ENCODE data around the gene PRKG1. TPM values are rescaled to one million over a fixed set of nuclear protein-coding genes. Genes with fewer than 3 reads are reported as not detected.
A peak's percentile ranks its signal among the peaks of the same experiment; 100 is the strongest.

Gene PRKG1
- total RNA-seq, 1 experiment from 2014 or later = not detected

DNA sequence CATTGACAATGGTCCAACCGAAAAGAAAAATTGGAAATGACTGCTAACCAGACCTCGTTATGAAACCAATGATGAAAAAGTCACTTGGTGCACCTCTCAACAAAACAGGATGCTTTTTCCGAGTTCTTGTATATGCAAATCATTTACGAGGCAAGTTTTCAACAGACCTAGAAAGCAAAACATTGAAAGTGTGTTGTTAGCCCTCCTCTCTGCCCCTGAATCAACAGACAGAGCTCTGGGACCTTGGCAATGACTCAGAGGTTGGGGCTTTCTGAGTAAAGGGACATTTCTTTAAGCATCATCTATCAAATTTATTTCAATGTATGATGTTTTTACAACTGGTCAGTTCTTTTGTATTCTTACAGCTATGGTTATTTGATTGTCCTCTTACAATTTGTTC lies 1223.5 kb downstream of the PRKG1 start:
- H3K27me3 ChIP-seq (replicated peaks) = no peaks in the 10 kb centered on the region
- no peaks in the 10 kb centered on the region for H3K9me3 ChIP-seq (replicated peaks)
- H3K4me3 ChIP-seq = no peak overlapping the region
- no peaks in the 10 kb centered on the region for H3K4me1 ChIP-seq (replicated peaks)
- H3K36me3 ChIP-seq = no peaks in the 10 kb centered on the region
- no peak for DNase-seq (ENCODE audit: low read depth in 1 of 2, low spot score in 2 of 2)
- no peak overlapping the region for H3K27ac ChIP-seq

DNA sequence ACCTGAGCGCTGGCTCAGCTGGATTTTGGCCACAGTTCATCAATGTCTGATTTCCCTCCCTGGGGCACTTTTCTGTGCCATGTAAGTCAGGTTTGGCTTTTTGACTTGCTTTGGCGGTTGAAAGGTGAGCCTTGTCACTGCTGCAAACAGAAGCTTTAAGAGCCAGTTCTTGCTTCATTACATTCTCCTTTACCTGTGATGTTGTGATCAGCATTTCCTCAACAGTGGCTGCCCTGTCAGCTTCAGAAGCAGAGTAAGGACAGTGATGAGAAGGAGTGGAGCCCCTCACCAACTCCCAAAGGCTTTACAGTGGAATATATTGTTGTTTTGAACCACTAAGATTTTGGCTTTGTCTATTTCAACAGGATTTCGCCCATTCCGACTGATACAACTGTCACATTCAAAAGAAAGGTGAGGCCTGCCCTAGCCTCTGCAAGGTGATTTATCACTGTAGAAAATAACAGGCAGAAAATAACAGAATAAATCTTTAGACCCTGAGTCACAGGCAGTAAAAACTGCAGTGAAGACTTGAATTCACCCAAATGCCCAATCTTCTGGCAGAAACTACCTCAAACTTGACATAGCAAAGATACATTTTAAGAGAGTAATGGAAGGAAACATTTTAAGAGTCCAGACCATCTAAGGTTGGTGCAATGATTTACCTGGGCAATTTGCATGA lies 1226.5 kb downstream of the PRKG1 start:
- H3K36me3 ChIP-seq = no peaks in the 10 kb centered on the region
- no peak for DNase-seq (ENCODE audit: low read depth in 1 of 2, low spot score in 2 of 2)
- no peaks in the 10 kb centered on the region for H3K4me1 ChIP-seq (replicated peaks)
- H3K27me3 ChIP-seq (replicated peaks) = no peaks in the 10 kb centered on the region
- H3K4me3 ChIP-seq = no peak overlapping the region
- no peaks in the 10 kb centered on the region for H3K9me3 ChIP-seq (replicated peaks)
- no peak overlapping the region for H3K27ac ChIP-seq

DNA sequence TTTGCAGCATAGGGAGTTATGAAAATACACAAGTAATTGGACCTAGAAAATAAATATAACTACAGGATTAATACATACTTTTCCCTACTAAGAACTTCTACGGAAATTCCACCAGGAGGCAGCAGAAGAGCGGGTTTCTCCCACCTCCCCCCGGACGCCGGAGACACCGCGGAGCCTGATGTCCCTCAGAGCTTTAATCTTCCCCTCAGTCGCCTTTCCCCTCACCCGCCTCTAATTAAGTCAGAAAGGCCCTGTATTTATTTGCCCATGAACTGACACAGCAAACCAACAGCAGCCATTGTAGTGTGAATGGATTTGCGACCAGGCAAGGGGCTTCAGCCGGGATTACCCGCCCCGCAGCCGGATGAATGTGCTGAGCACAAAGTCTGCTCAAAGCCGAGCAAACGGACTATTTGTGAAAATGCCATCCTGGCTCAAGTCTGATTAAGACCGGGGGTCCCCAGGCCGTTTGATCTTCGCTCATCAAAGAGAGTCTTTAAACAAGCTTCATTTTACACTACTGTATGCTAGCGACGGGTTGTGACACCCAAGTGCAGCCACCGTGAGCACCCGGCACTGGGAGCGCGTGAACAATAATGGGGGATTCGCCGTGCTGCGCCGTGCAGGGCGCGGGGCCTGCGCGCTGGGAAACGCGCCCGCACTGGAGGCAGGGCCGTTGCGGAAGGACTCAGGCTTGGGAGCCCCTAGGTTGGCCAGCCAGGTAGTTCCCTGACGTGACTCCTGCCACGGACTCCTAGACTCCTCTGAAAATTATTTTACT lies 1234.2 kb downstream of the PRKG1 start:
- Histone ChIP-seq H3K27me3 (replicated peaks) (no peaks in the 10 kb centered on the region), H3K4me1 (replicated peaks) (peaks cover 5% of the 10 kb centered on the region; the same call in 1 of the 2 replicates), H3K9me3 (replicated peaks) (no peaks in the 10 kb centered on the region), H3K36me3 (no peaks in the 10 kb centered on the region), H3K4me3 (no peak overlapping the region), H3K27ac (no peak overlapping the region)
- DNase-seq (ENCODE audit: low read depth in 1 of 2, low spot score in 2 of 2) = peak; percentile 60 to 69

DNA sequence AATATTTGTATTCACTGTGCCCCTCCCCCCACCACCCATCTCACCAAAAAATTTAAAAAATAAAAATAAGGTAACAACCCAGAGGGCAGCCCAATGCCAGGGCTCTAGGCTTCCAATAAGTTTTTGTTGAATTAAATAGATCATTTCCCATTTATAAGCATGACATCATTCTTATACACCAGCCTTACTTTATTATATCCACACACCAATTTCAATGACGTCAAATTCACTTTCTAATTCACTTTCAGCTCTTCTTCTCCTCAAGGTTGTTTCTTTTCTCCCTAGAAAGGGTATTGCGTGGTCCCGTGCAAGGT lies 1238.6 kb downstream of the PRKG1 start:
- Histone ChIP-seq H3K27ac (no peak overlapping the region), H3K27me3 (replicated peaks) (no peaks in the 10 kb centered on the region), H3K4me1 (replicated peaks) (peaks cover 30% of the 10 kb centered on the region), H3K4me3 (no peak overlapping the region), H3K9me3 (replicated peaks) (no peaks in the 10 kb centered on the region), H3K36me3 (peaks cover 20% of the 10 kb centered on the region)
- DNase-seq (ENCODE audit: low read depth in 1 of 2, low spot score in 2 of 2) = no peak

DNA sequence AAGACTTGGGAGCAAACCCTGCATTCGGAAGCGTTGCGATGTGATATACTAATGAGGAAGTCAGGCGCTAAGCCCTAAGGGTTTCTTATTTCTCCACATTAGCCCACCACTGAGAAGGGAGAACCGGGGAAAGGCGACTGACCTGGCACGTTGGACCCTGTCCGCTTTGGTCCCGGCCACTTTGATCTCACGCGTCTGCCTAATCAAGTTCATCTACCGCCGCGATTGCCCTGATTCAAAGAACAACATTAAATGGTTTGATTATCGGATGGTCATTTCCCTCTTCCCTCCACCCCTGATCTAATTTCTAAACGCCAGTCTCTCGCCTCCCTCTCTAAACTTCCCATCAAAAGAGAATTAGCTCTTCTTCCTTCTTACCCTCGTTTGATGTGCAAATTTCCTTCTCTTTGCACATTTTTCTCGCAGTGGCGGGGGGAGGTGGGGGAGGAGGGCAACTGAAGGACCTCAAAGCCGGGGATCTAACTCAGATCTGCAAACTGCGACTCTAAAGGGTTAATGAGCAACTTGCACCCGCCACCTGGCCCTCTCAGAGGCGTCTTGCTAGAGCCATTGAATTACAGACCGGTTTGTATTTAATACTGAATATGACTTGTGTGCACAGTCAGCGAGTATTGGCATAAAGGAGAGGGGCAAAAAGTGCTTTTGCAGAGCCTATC lies 1239.1 kb downstream of the PRKG1 start:
- no peak overlapping the region for H3K27ac ChIP-seq
- peak overlapping the region; percentile 51 for H3K4me3 ChIP-seq
- no peaks in the 10 kb centered on the region for H3K9me3 ChIP-seq (replicated peaks)
- no peak for DNase-seq (ENCODE audit: low read depth in 1 of 2, low spot score in 2 of 2)
- no peaks in the 10 kb centered on the region for H3K27me3 ChIP-seq (replicated peaks)
- peaks cover 20% of the 10 kb centered on the region for H3K36me3 ChIP-seq
- peaks cover 34% of the 10 kb centered on the region for H3K4me1 ChIP-seq (replicated peaks)

DNA sequence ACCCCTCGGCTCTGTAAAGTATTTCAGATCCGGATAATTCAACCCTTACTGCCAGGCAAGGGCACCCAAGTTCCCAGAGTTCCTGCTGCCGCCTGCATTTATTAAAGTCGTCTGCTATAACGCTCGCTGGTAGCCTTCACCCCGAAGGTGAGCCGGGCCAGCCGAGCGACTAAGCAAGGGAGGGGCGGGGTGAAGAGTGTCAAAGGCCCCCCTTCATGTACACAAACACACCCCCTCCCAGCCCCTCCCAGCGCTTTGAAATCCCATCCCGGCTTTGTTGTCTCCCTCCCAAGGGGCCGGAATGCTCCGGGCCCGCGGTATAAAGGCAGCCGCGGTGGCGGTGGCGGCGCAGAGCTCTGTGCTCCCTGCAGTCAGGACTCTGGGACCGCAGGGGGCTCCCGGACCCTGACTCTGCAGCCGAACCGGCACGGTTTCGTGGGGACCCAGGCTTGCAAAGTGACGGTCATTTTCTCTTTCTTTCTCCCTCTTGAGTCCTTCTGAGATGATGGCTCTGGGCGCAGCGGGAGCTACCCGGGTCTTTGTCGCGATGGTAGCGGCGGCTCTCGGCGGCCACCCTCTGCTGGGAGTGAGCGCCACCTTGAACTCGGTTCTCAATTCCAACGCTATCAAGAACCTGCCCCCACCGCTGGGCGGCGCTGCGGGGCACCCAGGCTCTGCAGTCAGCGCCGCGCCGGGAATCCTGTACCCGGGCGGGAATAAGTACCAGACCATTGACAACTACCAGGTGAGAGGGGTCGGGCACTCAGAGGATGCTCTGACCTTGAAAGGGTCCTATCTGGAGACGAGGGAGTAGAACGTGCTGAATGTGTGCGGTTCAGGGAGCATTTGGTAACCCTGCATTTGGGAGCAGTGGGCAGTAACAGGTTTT lies 1239.9 kb downstream of the PRKG1 start, which contains the start of gene DKK1:
Gene DKK1, plus strand, starts transcription at position 349 of the 889 bp plus-strand sequence. Its CDS starts 154 bp downstream, at position 503.
- H3K36me3 ChIP-seq = peaks cover 20% of the 10 kb centered on the region
- DNase-seq (ENCODE audit: low read depth in 1 of 2, low spot score in 2 of 2) = peak; percentile 88 to 91
- H3K4me1 ChIP-seq (replicated peaks) = peaks cover 35% of the 10 kb centered on the region
- peak within 1 kb of the TSS; percentile 51 for H3K4me3 ChIP-seq
- no peaks in the 10 kb centered on the region for H3K27me3 ChIP-seq (replicated peaks)
- no peaks in the 10 kb centered on the region for H3K9me3 ChIP-seq (replicated peaks)
- peak within 1 kb of the TSS; percentile 25 for H3K27ac ChIP-seq

DNA sequence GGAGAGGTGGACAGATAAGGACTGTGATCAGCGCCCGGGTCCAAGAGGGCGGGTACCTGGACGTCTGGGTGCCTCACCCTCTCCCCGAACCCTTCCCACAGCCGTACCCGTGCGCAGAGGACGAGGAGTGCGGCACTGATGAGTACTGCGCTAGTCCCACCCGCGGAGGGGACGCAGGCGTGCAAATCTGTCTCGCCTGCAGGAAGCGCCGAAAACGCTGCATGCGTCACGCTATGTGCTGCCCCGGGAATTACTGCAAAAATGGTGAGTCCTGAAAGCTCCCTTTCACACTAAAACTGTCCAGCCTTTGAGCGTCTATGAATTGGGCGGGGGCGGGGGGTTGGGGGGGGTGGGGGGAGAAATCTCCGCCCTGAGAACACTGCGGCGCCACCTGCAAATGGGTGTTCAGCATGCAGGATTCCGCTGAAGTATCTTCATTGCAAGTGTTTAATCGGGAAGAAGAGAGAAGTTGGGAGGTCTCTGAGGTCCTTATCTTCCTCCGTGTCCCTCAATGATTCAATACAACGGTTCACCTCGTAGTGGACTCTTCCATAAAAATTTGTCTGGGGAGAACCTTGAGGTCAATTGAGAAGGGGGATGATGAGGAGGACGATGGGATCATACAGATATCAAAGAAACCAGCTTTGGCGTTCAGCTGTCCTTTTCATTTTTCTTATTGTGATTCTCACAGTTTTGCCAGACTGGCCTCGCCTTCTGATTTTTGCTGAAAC lies 1240.7 kb downstream of the PRKG1 start:
- Histone ChIP-seq H3K4me3 (peak overlapping the region; percentile 51), H3K9me3 (replicated peaks) (no peaks in the 10 kb centered on the region), H3K27ac (peak overlapping the region; percentile 25), H3K36me3 (peaks cover 20% of the 10 kb centered on the region), H3K27me3 (replicated peaks) (no peaks in the 10 kb centered on the region), H3K4me1 (replicated peaks) (peaks cover 43% of the 10 kb centered on the region)
- DNase-seq (ENCODE audit: low read depth in 1 of 2, low spot score in 2 of 2) = peak in 1 of 2 experiments; percentile 58

DNA sequence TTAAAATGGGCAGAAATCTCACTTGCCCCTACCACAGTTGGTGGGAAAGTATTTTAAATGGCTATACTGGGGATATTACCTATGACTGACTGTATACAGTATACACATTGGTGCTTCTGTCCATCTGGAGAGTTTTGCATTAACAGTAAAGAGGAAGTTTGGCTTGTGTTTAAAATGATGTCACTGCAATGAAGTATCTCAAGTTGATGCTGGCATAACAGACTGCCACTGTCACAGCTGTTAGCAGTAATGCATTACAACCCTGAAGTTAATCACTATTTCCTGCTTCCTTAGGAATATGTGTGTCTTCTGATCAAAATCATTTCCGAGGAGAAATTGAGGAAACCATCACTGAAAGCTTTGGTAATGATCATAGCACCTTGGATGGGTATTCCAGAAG lies 1241.7 kb downstream of the PRKG1 start:
- H3K9me3 ChIP-seq (replicated peaks) = no peaks in the 10 kb centered on the region
- no peaks in the 10 kb centered on the region for H3K27me3 ChIP-seq (replicated peaks)
- peak overlapping the region; percentile 51 for H3K4me3 ChIP-seq
- peaks cover 51% of the 10 kb centered on the region for H3K4me1 ChIP-seq (replicated peaks)
- peak overlapping the region; percentile 4; the same call in 1 of the 2 replicates for H3K27ac ChIP-seq
- DNase-seq (ENCODE audit: low read depth in 1 of 2, low spot score in 2 of 2) = no peak
- peaks cover 20% of the 10 kb centered on the region for H3K36me3 ChIP-seq

DNA sequence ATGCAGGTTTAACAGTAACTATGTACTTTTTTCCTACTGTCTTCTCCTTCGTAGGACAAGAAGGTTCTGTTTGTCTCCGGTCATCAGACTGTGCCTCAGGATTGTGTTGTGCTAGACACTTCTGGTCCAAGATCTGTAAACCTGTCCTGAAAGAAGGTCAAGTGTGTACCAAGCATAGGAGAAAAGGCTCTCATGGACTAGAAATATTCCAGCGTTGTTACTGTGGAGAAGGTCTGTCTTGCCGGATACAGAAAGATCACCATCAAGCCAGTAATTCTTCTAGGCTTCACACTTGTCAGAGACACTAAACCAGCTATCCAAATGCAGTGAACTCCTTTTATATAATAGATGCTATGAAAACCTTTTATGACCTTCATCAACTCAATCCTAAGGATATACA lies 1242.2 kb downstream of the PRKG1 start:
- DNase-seq (ENCODE audit: low read depth in 1 of 2, low spot score in 2 of 2) = no peak

DNA sequence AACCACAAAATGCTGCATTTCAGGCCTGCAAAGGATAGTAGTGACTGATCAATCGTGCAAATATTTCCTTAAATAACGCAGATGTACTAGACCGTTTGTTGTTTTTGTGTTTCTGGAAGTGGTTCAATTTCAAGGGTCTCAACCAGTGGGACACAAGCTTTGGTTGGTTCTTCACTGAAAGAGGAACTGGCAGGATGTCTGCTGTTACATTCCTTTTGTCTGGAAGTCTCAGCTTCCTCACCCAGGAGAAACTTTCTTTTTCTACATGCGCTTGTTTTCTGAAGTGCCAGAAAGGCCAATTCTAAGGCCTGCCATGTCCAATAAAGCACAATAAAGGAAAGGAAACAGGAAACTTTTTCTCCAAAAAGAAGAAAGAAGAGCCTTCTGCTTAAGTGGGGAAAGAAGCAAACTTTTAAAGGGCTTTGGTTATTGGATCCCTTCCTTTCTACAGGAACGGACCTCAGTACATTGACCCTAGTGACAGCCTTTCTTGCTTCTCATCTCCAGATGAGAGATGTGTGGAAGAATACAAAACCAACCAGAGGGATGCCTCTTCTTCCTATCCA lies 1243.9 kb downstream of the PRKG1 start:
- DNase-seq (ENCODE audit: low read depth in 1 of 2, low spot score in 2 of 2) = peak; percentile 51 to 77
- Histone ChIP-seq H3K27me3 (replicated peaks) (no peaks in the 10 kb centered on the region), H3K36me3 (peaks cover 20% of the 10 kb centered on the region), H3K4me1 (replicated peaks) (peaks cover 51% of the 10 kb centered on the region), H3K27ac (peak overlapping the region; percentile 97), H3K9me3 (replicated peaks) (no peaks in the 10 kb centered on the region), H3K4me3 (no peak overlapping the region)

More for the DNA sequence above, 1242.2 kb downstream of the PRKG1 start:
- Histone ChIP-seq H3K27me3 (replicated peaks) (no peaks in the 10 kb centered on the region), H3K9me3 (replicated peaks) (no peaks in the 10 kb centered on the region), H3K4me3 (peak overlapping the region; percentile 51), H3K36me3 (peaks cover 20% of the 10 kb centered on the region), H3K27ac (peak overlapping the region; percentile 97; the same call in 1 of the 2 replicates), H3K4me1 (replicated peaks) (peaks cover 51% of the 10 kb centered on the region)

DNA sequence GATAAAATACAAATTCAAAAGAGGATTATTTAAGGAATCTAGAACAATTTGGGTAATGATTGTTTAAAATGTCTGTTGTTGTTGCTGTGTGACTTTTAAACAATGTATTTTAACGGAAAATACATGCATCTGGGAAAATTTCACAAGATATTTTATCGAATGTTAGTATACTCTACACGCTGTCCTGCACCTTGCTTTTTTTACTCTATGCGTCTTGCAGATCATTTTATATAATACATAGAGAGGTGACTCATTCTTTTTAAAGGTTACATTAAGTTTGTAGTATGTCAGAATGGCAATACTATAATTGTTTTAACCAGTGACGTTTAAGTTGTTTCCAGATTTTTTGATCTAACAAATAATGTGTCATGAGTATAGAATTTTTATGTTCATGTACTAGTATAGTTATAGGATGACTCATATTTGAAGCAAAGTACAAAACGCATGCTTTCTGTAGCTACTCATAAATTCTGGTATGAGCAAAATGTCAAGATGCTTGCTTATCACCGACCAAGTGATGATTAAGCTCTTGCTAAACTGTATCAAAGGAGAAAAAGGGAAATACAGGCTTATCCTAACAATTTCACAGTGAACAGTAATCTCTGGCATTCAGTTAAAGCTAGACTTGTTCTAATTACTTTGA lies 1244.7 kb downstream of the PRKG1 start:
- H3K27ac ChIP-seq = peak overlapping the region; percentile 97
- H3K4me3 ChIP-seq = no peak overlapping the region
- peaks cover 51% of the 10 kb centered on the region for H3K4me1 ChIP-seq (replicated peaks)
- H3K9me3 ChIP-seq (replicated peaks) = no peaks in the 10 kb centered on the region
- H3K27me3 ChIP-seq (replicated peaks) = no peaks in the 10 kb centered on the region
- DNase-seq (ENCODE audit: low read depth in 1 of 2, low spot score in 2 of 2) = peak in 1 of 2 experiments; percentile 89
- H3K36me3 ChIP-seq = peaks cover 20% of the 10 kb centered on the region

DNA sequence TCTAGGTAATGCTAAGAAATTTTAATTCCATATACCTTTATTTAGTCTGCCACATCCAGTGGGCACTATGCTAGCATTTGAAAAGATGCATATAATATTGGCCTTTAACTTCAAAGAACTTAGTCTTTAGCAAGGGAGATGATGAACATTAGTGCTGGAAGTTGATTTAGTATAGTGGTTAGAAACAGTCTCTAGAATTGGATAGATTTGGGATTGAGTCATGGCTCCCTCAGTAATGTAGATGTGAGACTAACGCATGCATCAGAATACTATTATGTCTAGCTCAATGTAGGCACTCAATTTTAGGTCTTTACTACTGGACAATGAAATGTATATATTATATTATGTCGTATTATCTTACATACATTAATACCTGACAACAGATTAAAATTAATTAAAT lies 1245.6 kb downstream of the PRKG1 start:
- Histone ChIP-seq H3K9me3 (replicated peaks) (no peaks in the 10 kb centered on the region), H3K4me3 (no peak overlapping the region), H3K27ac (peak overlapping the region; percentile 97), H3K36me3 (peaks cover 20% of the 10 kb centered on the region), H3K27me3 (replicated peaks) (no peaks in the 10 kb centered on the region), H3K4me1 (replicated peaks) (peaks cover 51% of the 10 kb centered on the region)
- no peak for DNase-seq (ENCODE audit: low read depth in 1 of 2, low spot score in 2 of 2)
